ENCODE measurements around the gene DIP2A.

DNA sequence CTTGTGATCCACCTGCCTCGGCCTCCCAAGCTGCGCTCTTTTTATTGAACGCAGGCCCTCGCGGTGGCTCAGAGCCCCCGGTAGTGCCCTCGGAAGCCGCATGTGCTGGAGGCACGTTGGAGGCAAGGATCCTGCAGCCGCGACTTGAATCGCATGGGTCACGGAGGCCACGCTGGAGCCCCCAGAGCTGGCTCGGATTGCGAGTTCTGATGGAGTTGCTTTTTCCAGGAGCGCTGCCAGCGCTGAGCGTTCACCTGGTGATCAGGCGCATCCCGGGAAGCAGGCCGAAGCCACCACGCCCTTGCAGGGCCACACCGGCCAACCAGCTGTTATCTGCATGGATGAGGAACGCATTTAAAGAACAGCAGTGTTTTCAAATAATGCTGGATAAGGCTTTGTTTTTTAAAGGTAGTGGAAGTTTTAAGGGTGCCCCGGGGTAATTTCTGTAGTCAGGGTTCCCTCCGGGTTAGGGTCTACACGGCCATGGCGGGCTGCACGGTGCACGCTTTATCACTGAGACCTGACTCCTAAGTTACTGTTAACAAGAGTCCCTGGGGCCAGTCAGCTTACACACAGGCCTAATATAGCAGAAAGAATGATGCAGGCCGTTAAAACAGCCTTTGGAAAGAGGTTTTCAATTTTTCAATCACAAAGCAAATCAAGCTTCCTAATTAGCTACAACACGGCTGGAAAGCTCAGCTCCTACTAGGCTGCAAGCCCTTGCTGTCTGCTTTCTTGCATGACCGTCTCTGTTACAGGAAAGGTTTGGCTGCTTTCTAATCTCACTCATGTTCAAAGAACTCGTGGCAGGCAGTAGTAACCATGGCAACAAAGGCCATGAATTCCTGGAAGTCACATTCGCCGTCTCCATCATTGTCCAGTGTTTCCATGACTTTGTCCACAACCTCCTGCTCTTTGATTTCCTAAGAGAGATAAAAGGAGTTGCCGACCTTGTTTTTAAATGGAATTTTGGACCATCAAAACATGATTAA, 140.2 kb downstream of the DIP2A start:
- TF ChIP-seq EZH2 (IDR thresholded peaks at IDR 0.05; ENCODE audit: low read length) (no peak), CTCF (optimal IDR thresholded peaks at IDR 0.05 in 1 of 3, IDR thresholded peaks at IDR 0.05 in 1 of 3, conservative IDR thresholded peaks at IDR 0.05 in 1 of 3; ENCODE audit: extremely low read depth in 1 of 3, insufficient read depth in 2 of 3, low read length in 3 of 3) (no peak)

All from keratinocyte (primary cell).